Thoracic aorta (tissue), 2 donors: ENCODE data around the gene DAP. TPM values are rescaled to one million over a fixed set of nuclear protein-coding genes. Genes with fewer than 3 reads are reported as not detected.

Experiments used
- ATAC-seq: fragments of 150-250 bp; one replicate; pipeline ENCODE4 v1.8.0; 2017; ENCODE audit warnings: low read depth; ENCODE audit not compliant: insufficient number of reproducible peaks, low FRiP score
- DNase-seq: peaks from one replicate; pipeline ENCODE4 v3.0.0-alpha.2; 2020; ENCODE audit warnings: low spot score
- H3K27ac ChIP-seq, 2 donors: fragments of 200-600 bp; sonication (generic); 1 replicate in 1 of 2; 2 replicates in 1 of 2; pipeline ENCODE4 v1.5.1; 2016; ENCODE audit warnings: mild to moderate bottlenecking in 2 of 2, moderate library complexity in 2 of 2
- H3K27me3 ChIP-seq: fragments of 200-600 bp; sonication (generic); replicated peaks from 2 replicates; pipeline ENCODE4 v1.6.0; 2016; ENCODE audit warnings: mild to moderate bottlenecking; ENCODE audit not compliant: insufficient read depth
- H3K36me3 ChIP-seq: fragments of 200-600 bp; sonication (generic); one replicate; pipeline ENCODE4 v1.5.1; 2016
- H3K4me1 ChIP-seq, 2 donors: fragments of 200-600 bp; sonication (generic); 1 replicate in 1 of 2; 2 replicates in 1 of 2; pipeline versions ENCODE4 v1.5.1 to v1.6.0; 2016; ENCODE audit warnings: low read depth in 2 of 2, mild to moderate bottlenecking in 1 of 2; ENCODE audit not compliant: control insufficient read depth in 1 of 2
- H3K4me3 ChIP-seq: fragments of 200-600 bp; sonication (generic); 2 replicates; pipeline ENCODE4 v1.5.1; 2016; ENCODE audit warnings: mild to moderate bottlenecking
- H3K9me3 ChIP-seq: fragments of 200-600 bp; sonication (generic); 2 replicates; pipeline ENCODE4 v1.5.1; 2016
- total RNA-seq, 2 donors: library from RNA; depleted of rRNA; stranded (reverse); fragments of >200 nt; gene quantifications; one replicate each; pipeline versions ENCODE4 v1.1.0 to v1.2.3, GENCODE V29; 2016
- TF ChIP-seq, protein P1 (sequence below): fragments of 200-600 bp; sonication (generic); IDR thresholded peaks from one replicate; pipeline ENCODE4 v1.5.1; 2019; ENCODE audit warnings: antibody characterized with exemption

DAP gene
- total RNA-seq, 2 donors from 2014 or later = 79.6 to 113 TPM

DNA sequence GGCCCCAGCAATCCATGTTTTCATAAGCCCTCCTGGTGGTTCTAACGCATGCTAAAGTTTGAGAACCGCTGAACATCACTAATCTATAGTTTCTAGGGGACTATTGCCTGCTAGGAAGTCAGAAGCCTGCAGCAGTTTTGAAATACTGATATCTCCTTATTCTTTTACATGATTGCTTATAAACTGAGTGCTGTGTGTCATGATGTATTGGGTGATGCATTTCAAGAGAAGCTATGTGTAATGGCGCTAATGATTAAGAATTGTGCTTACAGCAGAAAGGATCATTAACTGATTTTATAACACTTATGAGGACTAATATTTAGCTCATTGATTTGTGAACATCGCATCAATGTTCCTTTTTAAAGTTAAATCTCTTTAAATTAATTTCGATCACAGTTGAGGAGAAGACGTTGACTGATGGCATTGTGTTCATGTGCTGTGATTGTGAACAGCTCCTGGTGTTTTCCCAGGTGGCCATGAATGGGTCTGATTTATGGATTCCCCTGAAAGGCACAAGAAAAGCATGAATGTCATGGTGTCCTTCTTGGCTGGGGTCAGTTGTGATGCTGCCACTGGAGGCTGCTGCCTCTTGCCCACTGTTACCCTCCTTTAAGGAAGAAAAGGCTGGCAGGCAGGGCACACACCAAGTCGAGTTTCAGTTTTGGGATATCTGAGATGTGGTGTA, 12.0 kb upstream of the DAP start:
- no peaks in the 10 kb centered on the region for H3K9me3 ChIP-seq
- H3K27me3 ChIP-seq = no peaks in the 10 kb centered on the region
- no peaks in the 10 kb centered on the region for H3K4me1 ChIP-seq
- H3K27ac ChIP-seq = no peak overlapping the region
- H3K4me3 ChIP-seq = no peak overlapping the region
- ATAC-seq = no peak
- no peak for DNase-seq
- H3K36me3 ChIP-seq = no peaks in the 10 kb centered on the region
- TF ChIP-seq, protein P1, sequence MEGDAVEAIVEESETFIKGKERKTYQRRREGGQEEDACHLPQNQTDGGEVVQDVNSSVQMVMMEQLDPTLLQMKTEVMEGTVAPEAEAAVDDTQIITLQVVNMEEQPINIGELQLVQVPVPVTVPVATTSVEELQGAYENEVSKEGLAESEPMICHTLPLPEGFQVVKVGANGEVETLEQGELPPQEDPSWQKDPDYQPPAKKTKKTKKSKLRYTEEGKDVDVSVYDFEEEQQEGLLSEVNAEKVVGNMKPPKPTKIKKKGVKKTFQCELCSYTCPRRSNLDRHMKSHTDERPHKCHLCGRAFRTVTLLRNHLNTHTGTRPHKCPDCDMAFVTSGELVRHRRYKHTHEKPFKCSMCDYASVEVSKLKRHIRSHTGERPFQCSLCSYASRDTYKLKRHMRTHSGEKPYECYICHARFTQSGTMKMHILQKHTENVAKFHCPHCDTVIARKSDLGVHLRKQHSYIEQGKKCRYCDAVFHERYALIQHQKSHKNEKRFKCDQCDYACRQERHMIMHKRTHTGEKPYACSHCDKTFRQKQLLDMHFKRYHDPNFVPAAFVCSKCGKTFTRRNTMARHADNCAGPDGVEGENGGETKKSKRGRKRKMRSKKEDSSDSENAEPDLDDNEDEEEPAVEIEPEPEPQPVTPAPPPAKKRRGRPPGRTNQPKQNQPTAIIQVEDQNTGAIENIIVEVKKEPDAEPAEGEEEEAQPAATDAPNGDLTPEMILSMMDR = no peak

DNA sequence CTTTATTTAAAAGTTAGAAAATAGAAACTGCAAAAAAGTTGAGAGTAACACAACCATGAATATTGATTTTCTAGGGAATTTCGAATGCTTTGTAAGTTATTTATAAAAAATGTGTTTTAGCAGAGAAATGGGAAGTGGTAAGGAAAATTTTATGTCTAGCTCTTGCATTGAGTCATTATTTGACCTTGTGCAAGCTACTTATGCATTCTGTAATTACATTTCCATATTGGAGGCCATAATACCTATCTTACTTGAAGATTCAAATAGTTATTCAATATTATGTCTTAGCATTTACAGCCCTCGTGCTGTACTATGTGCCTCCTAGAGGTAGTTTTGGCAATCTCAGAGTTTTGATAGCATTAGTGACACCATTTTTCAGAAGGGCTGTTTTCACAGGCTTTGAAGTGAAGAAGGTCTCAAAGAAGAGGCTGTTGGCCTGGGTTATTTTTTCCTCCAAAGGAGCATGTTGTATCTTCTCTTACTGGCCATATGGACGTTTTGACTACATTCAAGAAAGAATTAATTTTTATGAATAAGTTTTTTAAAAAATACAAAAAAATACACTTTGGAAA, 7.4 kb upstream of the DAP start:
- ATAC-seq (no peak), DNase-seq (no peak)
- Histone ChIP-seq H3K36me3 (no peaks in the 10 kb centered on the region), H3K4me3 (no peak overlapping the region), H3K4me1 (no peaks in the 10 kb centered on the region), H3K27ac (no peak overlapping the region), H3K9me3 (no peaks in the 10 kb centered on the region), H3K27me3 (no peaks in the 10 kb centered on the region)
- TF ChIP-seq, protein P1 = no peak

DNA sequence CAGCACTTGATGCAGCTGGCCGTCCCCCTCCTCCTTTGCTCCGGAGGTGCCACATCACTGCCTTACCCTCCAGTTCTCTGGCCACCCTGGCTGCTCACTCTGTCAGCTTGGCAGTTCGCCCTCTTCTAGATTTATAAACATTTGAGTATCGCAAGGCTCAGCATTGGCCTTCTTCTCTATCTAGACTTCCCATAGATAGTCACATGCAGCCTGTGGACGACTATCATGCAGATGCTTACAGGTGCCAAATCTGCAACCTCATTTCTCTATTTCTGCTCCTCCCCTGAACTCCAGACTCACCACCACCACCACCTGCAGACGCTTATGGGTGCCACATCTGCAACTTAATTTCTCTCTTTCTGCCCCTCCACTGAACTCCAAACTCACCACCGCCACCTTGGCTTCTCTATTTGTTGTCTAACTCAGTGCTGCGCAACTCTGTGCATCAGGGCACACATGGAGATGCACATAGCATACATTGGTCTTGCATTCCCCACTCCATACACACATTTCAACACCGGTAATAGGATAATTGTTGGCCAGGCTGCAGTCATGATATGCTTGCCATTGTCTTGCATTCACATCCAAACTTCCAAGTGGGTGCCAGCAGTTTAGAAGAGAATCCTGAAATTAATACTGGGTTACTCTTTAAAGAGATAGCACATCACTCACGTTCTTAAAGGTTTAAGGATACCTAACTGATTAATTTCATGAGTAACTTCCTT, 1.9 kb upstream of the DAP start:
- DNase-seq = no peak
- Histone ChIP-seq H3K27ac (peak overlapping the region in 1 of 2 donors; percentile 22), H3K9me3 (no peaks in the 10 kb centered on the region), H3K4me1 (peaks cover 11 to 34% of the 10 kb centered on the region in 2 donors), H3K36me3 (no peaks in the 10 kb centered on the region), H3K4me3 (no peak overlapping the region), H3K27me3 (no peaks in the 10 kb centered on the region)
- TF ChIP-seq, protein P1 = no peak
- no peak for ATAC-seq

DNA sequence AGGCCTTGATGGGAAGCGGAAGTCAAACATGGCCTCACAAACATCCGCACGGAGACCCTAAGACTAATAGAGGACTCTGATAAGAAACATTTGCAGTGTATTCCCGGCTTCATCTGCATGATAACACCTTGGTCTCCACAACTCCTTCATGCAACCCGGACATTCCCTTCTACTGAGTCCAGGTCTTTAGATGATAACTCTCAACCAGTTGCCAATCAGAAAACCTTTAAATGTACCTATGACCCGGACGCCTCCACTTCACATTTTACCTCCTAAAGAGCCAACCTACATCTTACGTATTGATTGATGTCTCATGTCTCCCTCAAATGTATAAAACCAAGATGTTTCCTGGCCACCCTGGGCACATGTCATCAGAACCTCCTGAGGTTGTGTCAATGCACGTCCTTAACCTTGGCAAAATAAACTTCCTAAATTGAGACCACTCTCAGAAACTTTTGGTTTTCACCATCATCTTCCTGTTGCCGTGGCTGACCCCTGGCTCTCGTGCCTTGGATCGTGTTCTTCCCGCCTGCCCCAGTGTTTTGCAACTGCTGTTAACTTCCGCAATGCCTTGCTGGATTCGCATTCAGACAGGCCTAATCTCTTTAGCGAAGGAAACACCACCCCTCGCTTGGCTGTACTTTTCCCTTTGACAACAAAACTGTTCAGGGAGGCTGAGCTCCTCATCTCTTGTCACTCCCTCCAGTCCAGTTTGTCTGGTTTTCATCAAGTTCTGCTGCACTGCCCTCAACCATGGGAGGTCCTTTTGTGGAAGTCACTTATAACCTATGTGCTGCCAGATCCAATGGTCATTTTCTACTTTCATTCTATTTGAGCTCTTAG, 1.1 kb upstream of the DAP start:
- DNase-seq (no peak), ATAC-seq (no peak)
- Histone ChIP-seq H3K9me3 (no peaks in the 10 kb centered on the region), H3K27me3 (no peaks in the 10 kb centered on the region), H3K27ac (peak overlapping the region; percentile 94 to 95), H3K36me3 (no peaks in the 10 kb centered on the region), H3K4me3 (peak overlapping the region; percentile 86), H3K4me1 (peaks cover 19 to 42% of the 10 kb centered on the region in 2 donors)
- TF ChIP-seq, protein P1 = no peak

DNA sequence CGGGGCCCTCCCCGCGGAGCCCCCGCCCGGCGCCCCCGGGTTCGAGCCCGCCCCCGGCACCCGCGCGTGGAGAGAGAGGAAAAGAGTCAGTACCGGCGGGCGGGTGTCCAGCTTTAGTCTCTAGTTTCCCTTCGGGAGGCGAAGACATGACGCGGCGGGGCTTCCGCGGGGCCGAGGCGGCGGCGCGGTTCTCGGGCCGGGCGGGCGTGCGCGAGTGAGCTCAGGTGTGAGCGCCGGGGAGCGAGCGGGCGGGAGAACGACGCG, 181 bp downstream of the DAP start:
- DNase-seq = no peak
- Histone ChIP-seq H3K36me3 (no peaks in the 10 kb centered on the region), H3K4me3 (peak overlapping the region; percentile 86), H3K4me1 (peaks cover 23 to 55% of the 10 kb centered on the region in 2 donors), H3K27ac (peak overlapping the region; percentile 83 to 92), H3K27me3 (no peaks in the 10 kb centered on the region), H3K9me3 (no peaks in the 10 kb centered on the region)
- TF ChIP-seq, protein P1 = no peak
- no peak for ATAC-seq
